Neural progenitor cell (in vitro differentiated cells): ENCODE results near the gene SLC47A2. TPM values are rescaled to one million over a fixed set of nuclear protein-coding genes. Genes with fewer than 3 reads are reported as not detected.

Experiments
- DNase-seq: peaks from one replicate; pipeline ENCODE4 v3.0.0-alpha.2; 2016; ENCODE audit warnings: low spot score
- H2AFZ ChIP-seq: fragments of 200-600 bp; sonication (generic); replicated peaks from 2 replicates; pipeline ENCODE4 v1.6.1; 2016; ENCODE audit warnings: antibody characterized with exemption
- H3F3A ChIP-seq: fragments of 200-600 bp; sonication (generic); 2 replicates; pipeline ENCODE4 v1.6.1; 2016; ENCODE audit warnings: antibody characterized with exemption, low read depth
- H3K27ac ChIP-seq: fragments of 200-600 bp; sonication (generic); 2 replicates; pipeline ENCODE4 v1.5.1; 2016; ENCODE audit warnings: mild to moderate bottlenecking
- H3K27me3 ChIP-seq: fragments of 200-600 bp; sonication (generic); 2 replicates; pipeline ENCODE4 v1.6.1; 2016; ENCODE audit warnings: mild to moderate bottlenecking, moderate library complexity
- H3K36me3 ChIP-seq: fragments of 200-600 bp; sonication (generic); 2 replicates; pipeline ENCODE4 v1.5.1; 2016
- H3K4me1 ChIP-seq: fragments of 200-600 bp; sonication (generic); 2 replicates; pipeline ENCODE4 v1.6.1; 2016; ENCODE audit warnings: mixed run types
- H3K4me2 ChIP-seq: fragments of 200-600 bp; sonication (generic); 2 replicates; pipeline ENCODE4 v1.6.1; 2016
- H3K4me3 ChIP-seq: fragments of 200-600 bp; sonication (generic); 2 replicates; pipeline ENCODE4 v1.5.1; 2016
- H3K79me2 ChIP-seq: fragments of 200-600 bp; sonication (generic); 2 replicates; pipeline ENCODE4 v1.6.1; 2016; ENCODE audit warnings: low read depth
- H3K9ac ChIP-seq: fragments of 200-600 bp; sonication (generic); 2 replicates; pipeline ENCODE4 v1.6.1; 2016
- H3K9me3 ChIP-seq: fragments of 200-600 bp; sonication (generic); 2 replicates; pipeline ENCODE4 v1.5.1; 2016; ENCODE audit warnings: low read depth
- H4K20me1 ChIP-seq: fragments of 200-600 bp; sonication (generic); 2 replicates; pipeline ENCODE4 v1.6.1; 2016; ENCODE audit warnings: low read depth
- H3K27ac Mint-ChIP-seq: 3 replicates; pipeline ENCODE4 v1.8.0; 2021; ENCODE audit warnings: mixed read lengths
- H3K27me3 Mint-ChIP-seq: 2 replicates; pipeline ENCODE4 v1.8.0; 2022; ENCODE audit warnings: low read depth, mild to moderate bottlenecking, inconsistent platforms, moderate library complexity, mixed read lengths; ENCODE audit not compliant: insufficient read depth
- H3K36me3 Mint-ChIP-seq: 3 replicates; pipeline ENCODE4 v1.8.0; 2021; ENCODE audit warnings: mixed read lengths
- H3K4me1 Mint-ChIP-seq: 3 replicates; pipeline ENCODE4 v1.8.0; 2021; ENCODE audit warnings: mixed read lengths
- H3K4me3 Mint-ChIP-seq: 3 replicates; pipeline ENCODE4 v1.8.0; 2021; ENCODE audit warnings: mild to moderate bottlenecking, moderate library complexity, mixed read lengths
- H3K9me3 Mint-ChIP-seq: 3 replicates; pipeline ENCODE4 v1.8.0; 2020; ENCODE audit warnings: mixed read lengths
- CTCF ChIP-seq: fragments of 200-600 bp; sonication (generic); IDR thresholded peaks from 2 replicates; pipeline ENCODE4 v1.5.1; 2017; ENCODE audit warnings: antibody characterized with exemption, mild to moderate bottlenecking
- EZH2 ChIP-seq: fragments of 200-600 bp; sonication (generic); IDR thresholded peaks from 2 replicates; pipeline ENCODE4 v1.6.1; 2017; ENCODE audit warnings: antibody characterized with exemption, mild to moderate bottlenecking, moderate library complexity
- EZH2phosphoT487 ChIP-seq: fragments of 200-600 bp; sonication (generic); IDR thresholded peaks from 2 replicates; pipeline ENCODE4 v1.6.1; 2017; ENCODE audit warnings: antibody characterized with exemption
- total RNA-seq: library from RNA; depleted of rRNA; stranded (reverse); fragments of >200 nt; gene quantifications from 2 replicates; pipeline ENCODE4 v1.2.3, GENCODE V29; 2015; ENCODE audit warnings: low replicate concordance

The SLC47A2 gene
- total RNA-seq, 1 donor from 2014 or later, result 0.39 TPM

GRCh38 chr17:19736071-19736470 is 19.7 kb upstream of the SLC47A2 start:
- H3K4me1 Mint-ChIP-seq, result peaks cover 2% of the 10 kb centered on the region
- H3K4me3 ChIP-seq, result no peak overlapping the region
- no peaks in the 10 kb centered on the region for H3K27me3 ChIP-seq
- no peak overlapping the region for H3K9ac ChIP-seq
- no peak overlapping the region for H2AFZ ChIP-seq
- no peaks in the 10 kb centered on the region for H3K9me3 Mint-ChIP-seq
- no peak for DNase-seq
- no peaks in the 10 kb centered on the region for H3K4me1 ChIP-seq
- no peak overlapping the region for H3K27ac ChIP-seq
- no peak overlapping the region for H3K27ac Mint-ChIP-seq
- H3K36me3 ChIP-seq, result no peaks in the 10 kb centered on the region
- TF ChIP-seq EZH2phosphoT487 (no peak), EZH2 (no peak), CTCF (no peak)
- no peak overlapping the region for H3K4me2 ChIP-seq
- H3K27me3 Mint-ChIP-seq, result peaks cover 15% of the 10 kb centered on the region
- no peaks in the 10 kb centered on the region for H3K9me3 ChIP-seq
- no peaks in the 10 kb centered on the region for H3K79me2 ChIP-seq
- H3K36me3 Mint-ChIP-seq, result no peaks in the 10 kb centered on the region
- H3F3A ChIP-seq, result no peaks in the 10 kb centered on the region
- no peak overlapping the region for H3K4me3 Mint-ChIP-seq
- no peaks in the 10 kb centered on the region for H4K20me1 ChIP-seq

- no peaks in the 10 kb centered on the region for H3K36me3 Mint-ChIP-seq
- peaks cover 2% of the 10 kb centered on the region for H3K4me1 Mint-ChIP-seq
- H3K27me3 ChIP-seq, result no peaks in the 10 kb centered on the region
- H3K9me3 Mint-ChIP-seq, result no peaks in the 10 kb centered on the region
- H3K27me3 Mint-ChIP-seq, result peaks cover 16% of the 10 kb centered on the region
- no peak overlapping the region for H3K4me3 ChIP-seq
- H3K4me1 ChIP-seq, result no peaks in the 10 kb centered on the region
- no peaks in the 10 kb centered on the region for H3F3A ChIP-seq
- TF ChIP-seq EZH2phosphoT487 (no peak), CTCF (no peak), EZH2 (no peak)
- no peak overlapping the region for H3K4me2 ChIP-seq
- no peak overlapping the region for H2AFZ ChIP-seq
- no peak overlapping the region for H3K27ac Mint-ChIP-seq
- no peak for DNase-seq
- H3K36me3 ChIP-seq, result no peaks in the 10 kb centered on the region
- no peaks in the 10 kb centered on the region for H3K79me2 ChIP-seq
- no peak overlapping the region for H3K27ac ChIP-seq
- H3K4me3 Mint-ChIP-seq, result no peak overlapping the region
- H3K9me3 ChIP-seq, result no peaks in the 10 kb centered on the region
- no peaks in the 10 kb centered on the region for H4K20me1 ChIP-seq
- H3K9ac ChIP-seq, result no peak overlapping the region
Observed at GRCh38 chr17:19733953-19734526, 17.7 kb upstream of the SLC47A2 start.

GRCh38 chr17:19731626-19732025 is 15.2 kb upstream of the SLC47A2 start:
- Mint-ChIP-seq H3K36me3 (no peaks in the 10 kb centered on the region), H3K4me1 (peaks cover 2% of the 10 kb centered on the region), H3K9me3 (no peaks in the 10 kb centered on the region), H3K27ac (no peak overlapping the region), H3K27me3 (peaks cover 11% of the 10 kb centered on the region), H3K4me3 (no peak overlapping the region)
- no peaks in the 10 kb centered on the region for H3K27me3 ChIP-seq
- H3F3A ChIP-seq, result no peaks in the 10 kb centered on the region
- TF ChIP-seq EZH2phosphoT487 (no peak), CTCF (no peak), EZH2 (no peak)
- H3K36me3 ChIP-seq, result no peaks in the 10 kb centered on the region
- H4K20me1 ChIP-seq, result no peaks in the 10 kb centered on the region
- no peak overlapping the region for H2AFZ ChIP-seq
- H3K4me2 ChIP-seq, result no peak overlapping the region
- no peak overlapping the region for H3K27ac ChIP-seq
- H3K79me2 ChIP-seq, result no peaks in the 10 kb centered on the region
- H3K4me3 ChIP-seq, result no peak overlapping the region
- H3K9ac ChIP-seq, result no peak overlapping the region
- DNase-seq, result no peak
- H3K4me1 ChIP-seq, result no peaks in the 10 kb centered on the region
- H3K9me3 ChIP-seq, result no peaks in the 10 kb centered on the region
